Lower leg skin (tissue), 4 donors: ENCODE data around the gene IGLL5. TPM values are rescaled to one million over a fixed set of nuclear protein-coding genes. Genes with fewer than 3 reads are reported as not detected.
A peak's percentile ranks its signal among the peaks of the same experiment; 100 is the strongest.

Experiments used
- DNase-seq, 2 donors: peaks; one replicate each; pipeline ENCODE4 v3.0.0-alpha.2; 2019; ENCODE audit warnings: low spot score in 2 of 2
- H3K4me3 ChIP-seq: fragments of 200-600 bp; sonication (generic); 2 replicates; pipeline ENCODE4 v1.5.1; 2017; ENCODE audit warnings: mild to moderate bottlenecking, low read depth; ENCODE audit not compliant: poor library complexity, severe bottlenecking
- POLR2A ChIP-seq, 2 donors: fragments of 450-650 bp; IDR thresholded peaks; one replicate each; pipeline ENCODE4 v1.6.1; 2016 to 2017; ENCODE audit warnings: antibody characterized with exemption in 2 of 2, mild to moderate bottlenecking in 1 of 2, moderate library complexity in 1 of 2
- WGBS, 2 donors: methylation state at CpG; one replicate each; pipeline ENCODE4 v1.1.5; 2018; 5-methylcytosine and 5-hydroxymethylcytosine counted together
- intact Hi-C: fragments of 100-400 bp; cut with DNase I; formaldehyde crosslinking; loops from one replicate; pipeline ENCODE4 v1.15.0; 2023; ENCODE audit warnings: low total_unique reads
- total RNA-seq, 4 donors: library from RNA; depleted of rRNA; stranded (reverse); fragments of >200 nt; gene quantifications; one replicate each; pipeline ENCODE4 v1.1.0, GENCODE V29; 2016
- TF ChIP-seq, protein P1 (sequence below), 3 donors: fragments of 450-650 bp; IDR thresholded peaks; one replicate each; pipeline ENCODE4 v1.5.1; 2016; ENCODE audit warnings: antibody characterized with exemption in 3 of 3, mild to moderate bottlenecking in 3 of 3, moderate library complexity in 2 of 3

IGLL5 gene
- total RNA-seq, 4 donors from 2014 or later = not detected

DNA sequence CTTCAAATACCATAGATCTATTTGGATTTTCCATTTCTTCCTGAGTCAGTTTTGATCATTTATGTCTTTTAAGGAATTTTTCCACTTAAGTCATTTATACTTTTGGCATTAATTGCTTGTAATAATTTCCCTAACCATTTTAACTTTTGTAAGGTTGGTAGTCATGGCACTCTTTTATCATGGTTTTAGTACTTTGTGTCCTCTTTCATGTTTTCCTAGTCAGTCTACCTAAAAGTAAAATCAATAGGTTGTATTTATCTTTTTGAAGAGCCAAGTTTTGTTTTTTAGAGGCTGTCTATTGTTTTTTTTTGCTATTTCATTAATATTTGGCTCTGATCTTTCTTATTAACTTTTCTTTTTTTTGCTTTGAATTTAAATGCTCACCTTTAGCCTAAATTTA, 45.5 kb upstream of the IGLL5 start:
- no peak overlapping the region for H3K4me3 ChIP-seq
- DNase-seq = no peak
- TF ChIP-seq POLR2A (IDR thresholded peaks at IDR 0.05) = no peak
- TF ChIP-seq, protein P1, sequence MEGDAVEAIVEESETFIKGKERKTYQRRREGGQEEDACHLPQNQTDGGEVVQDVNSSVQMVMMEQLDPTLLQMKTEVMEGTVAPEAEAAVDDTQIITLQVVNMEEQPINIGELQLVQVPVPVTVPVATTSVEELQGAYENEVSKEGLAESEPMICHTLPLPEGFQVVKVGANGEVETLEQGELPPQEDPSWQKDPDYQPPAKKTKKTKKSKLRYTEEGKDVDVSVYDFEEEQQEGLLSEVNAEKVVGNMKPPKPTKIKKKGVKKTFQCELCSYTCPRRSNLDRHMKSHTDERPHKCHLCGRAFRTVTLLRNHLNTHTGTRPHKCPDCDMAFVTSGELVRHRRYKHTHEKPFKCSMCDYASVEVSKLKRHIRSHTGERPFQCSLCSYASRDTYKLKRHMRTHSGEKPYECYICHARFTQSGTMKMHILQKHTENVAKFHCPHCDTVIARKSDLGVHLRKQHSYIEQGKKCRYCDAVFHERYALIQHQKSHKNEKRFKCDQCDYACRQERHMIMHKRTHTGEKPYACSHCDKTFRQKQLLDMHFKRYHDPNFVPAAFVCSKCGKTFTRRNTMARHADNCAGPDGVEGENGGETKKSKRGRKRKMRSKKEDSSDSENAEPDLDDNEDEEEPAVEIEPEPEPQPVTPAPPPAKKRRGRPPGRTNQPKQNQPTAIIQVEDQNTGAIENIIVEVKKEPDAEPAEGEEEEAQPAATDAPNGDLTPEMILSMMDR (IDR thresholded peaks at IDR 0.05) = no peak
- intact Hi-C loops = no loop called here

GRCh38 chr22:22843848-22844247, 43.8 kb upstream of the IGLL5 start:
- H3K4me3 ChIP-seq = no peak overlapping the region
- intact Hi-C loops = no loop called here
- TF ChIP-seq, protein P1 (IDR thresholded peaks at IDR 0.05) = no peak
- TF ChIP-seq POLR2A (IDR thresholded peaks at IDR 0.05) = no peak
- WGBS, 2 donors = 93 to 100% methylated on average over 1 of the region's 1 CpG
- DNase-seq = no peak

DNA sequence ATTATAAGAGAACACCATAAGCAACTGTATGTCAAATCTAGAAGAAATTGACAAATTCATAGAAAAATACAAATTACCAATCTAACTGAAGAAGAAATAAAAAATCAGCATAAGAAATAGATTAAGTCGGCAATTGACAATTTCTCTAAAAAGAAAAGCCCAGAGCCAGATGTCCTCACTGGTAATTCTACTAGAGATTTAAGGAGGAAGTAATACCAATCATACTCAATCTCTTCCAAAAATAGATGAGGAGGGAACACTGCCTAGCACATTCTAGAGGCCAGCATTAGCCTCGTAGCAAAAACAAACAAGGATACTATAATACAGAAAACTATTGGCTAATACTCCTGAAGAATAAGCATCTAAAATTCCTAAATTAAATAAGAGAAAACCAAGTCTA, 40.4 kb upstream of the IGLL5 start:
- intact Hi-C loops = no loop called here
- TF ChIP-seq POLR2A (IDR thresholded peaks at IDR 0.05) = no peak
- TF ChIP-seq, protein P1 (IDR thresholded peaks at IDR 0.05) = no peak
- DNase-seq = no peak
- no peak overlapping the region for H3K4me3 ChIP-seq
- 27 to 52% methylated on average over 2 of the region's 2 CpGs for WGBS, 2 donors

DNA sequence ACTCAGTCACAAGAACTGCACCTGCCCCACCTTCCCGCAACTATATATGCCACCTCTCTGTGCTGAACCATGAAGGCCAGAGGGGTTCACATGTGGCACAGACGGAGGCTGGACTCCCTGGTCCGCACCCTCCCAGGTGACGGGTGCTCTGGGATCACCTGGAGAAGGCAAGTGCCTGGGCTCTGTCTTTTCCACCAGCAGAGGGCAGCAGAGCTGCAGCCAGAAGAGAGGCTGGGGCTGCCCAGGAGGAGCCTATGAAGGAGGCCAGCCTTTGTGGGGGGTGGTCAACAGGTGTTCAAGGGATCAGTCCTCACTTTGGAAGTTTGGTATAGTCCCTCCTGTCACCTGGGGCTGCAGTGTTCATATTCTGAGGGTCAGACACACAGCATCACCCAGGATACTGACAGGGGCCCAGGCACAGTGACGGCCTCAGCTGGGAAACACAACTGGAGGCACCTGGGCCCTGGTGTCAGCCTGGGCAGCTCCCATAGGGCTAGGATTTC, 39.2 kb upstream of the IGLL5 start:
- intact Hi-C loops = no loop called here
- no peak for TF ChIP-seq POLR2A (IDR thresholded peaks at IDR 0.05)
- TF ChIP-seq, protein P1 (IDR thresholded peaks at IDR 0.05) = no peak
- no peak overlapping the region for H3K4me3 ChIP-seq
- 11 to 29% methylated on average over 4 to 5 of the region's 5 CpGs for WGBS, 2 donors
- peak; percentile 32 to 92 for DNase-seq

DNA sequence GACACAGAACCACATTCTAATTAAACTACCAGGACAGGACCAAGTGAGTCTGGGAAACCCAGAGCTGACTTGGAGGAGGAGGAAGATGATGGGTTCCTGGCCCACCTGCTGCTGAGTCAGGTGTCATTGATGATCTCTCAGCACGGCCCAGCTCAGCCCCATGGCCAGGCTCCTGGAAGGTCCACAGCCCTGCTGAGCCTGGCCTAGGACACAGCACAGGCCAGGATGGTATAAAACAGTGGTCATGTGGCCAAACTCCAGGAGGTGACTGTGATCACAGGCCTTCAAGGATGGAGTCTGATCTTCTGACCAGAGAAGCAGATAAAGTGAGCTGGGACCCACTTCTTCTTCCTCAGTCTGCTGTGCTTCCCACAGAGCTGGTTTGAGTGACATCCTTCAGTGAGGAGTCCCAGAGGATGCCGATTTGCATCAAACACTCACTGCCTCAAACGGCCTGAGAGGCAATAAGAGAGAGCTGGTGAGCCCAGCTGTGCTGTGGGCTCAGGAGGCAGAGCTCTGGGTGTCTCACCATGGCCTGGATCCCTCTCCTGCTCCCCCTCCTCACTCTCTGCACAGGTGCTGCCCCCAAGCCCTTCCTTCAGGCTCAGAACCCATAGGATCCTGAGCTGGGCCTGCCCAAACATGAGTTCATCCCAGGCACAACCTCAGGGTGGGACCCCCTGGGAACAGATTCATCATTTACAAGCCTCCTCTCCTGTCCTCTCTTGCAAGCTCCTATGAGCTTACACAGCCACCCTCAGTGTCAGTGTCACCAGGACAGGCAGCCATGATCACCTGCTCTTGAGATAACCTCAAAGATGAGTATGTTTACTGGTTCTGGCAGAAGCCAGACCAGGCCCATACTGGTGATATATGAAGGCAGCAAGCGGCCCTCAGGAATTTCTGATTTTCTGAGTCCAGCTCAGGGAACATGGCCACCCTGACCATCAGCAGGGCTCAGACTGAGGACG, 37.7 kb upstream of the IGLL5 start:
- intact Hi-C loops = loop anchor here (10.0 kb wide), 1 partner anchor 105 kb away; no protein-coding TSS in a partner anchor
- DNase-seq = no peak
- 71 to 84% methylated on average over 3 to 5 of the region's 5 CpGs for WGBS, 2 donors
- no peak for TF ChIP-seq POLR2A (IDR thresholded peaks at IDR 0.05)
- TF ChIP-seq, protein P1 (IDR thresholded peaks at IDR 0.05) = no peak
- no peak overlapping the region for H3K4me3 ChIP-seq
